ENCODE measurements around the gene MYH14.
A peak's percentile ranks its signal among the peaks of the same experiment; 100 is the strongest.
"Not testable (repeated sequence)": the region's sequence is repeated elsewhere in the genome, so short reads cannot be mapped to it uniquely, and the experiment has no call there.

The MYH14 gene

DNA sequence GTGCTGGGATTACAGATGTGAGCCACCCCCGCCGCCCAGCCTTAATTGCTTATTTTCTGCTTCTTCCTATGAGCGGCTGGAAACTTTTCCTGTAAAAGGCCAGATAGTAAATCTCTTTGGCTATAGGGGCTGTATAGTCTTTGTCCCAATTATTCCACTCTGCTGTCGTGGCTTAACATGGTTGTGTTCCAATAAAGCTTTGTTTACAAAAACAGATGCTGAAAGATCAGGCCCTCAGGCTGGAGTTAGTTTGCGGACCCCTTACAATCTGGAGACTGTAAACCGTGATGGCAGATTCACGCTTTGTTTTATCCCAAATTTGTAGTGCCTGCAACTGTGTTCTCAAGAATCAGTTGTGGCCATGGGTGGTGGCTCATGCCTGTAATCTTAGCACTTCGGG is 115.0 kb downstream of the MYH14 start:
- no peak for DNase-seq (ENCODE audit: low read depth in 2 of 2)

DNA sequence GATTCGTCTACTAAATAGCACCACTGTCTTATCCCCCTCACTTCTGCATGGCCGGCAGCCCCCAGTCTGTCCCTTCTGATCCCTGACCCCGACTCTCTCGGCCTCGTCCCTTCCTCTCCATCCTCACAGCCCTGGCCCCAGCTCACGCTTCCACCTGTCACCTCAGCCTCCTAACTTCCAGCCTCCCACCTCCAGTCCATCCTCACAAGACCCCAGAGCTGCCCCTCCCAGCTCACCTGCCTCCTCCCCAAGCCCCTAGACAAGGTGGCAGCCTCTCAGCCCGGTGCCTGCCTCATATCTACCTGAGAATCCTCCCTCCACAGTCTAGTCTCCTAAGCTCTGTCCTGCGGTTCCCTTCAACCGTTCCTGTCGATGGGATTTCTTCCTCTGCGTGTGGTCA is 115.7 kb downstream of the MYH14 start:
- no peak for DNase-seq (ENCODE audit: low read depth in 2 of 2)

GRCh38 chr19:50320051-50320450 is 116.6 kb downstream of the MYH14 start:
- DNase-seq (ENCODE audit: low read depth in 2 of 2): no peak

DNA sequence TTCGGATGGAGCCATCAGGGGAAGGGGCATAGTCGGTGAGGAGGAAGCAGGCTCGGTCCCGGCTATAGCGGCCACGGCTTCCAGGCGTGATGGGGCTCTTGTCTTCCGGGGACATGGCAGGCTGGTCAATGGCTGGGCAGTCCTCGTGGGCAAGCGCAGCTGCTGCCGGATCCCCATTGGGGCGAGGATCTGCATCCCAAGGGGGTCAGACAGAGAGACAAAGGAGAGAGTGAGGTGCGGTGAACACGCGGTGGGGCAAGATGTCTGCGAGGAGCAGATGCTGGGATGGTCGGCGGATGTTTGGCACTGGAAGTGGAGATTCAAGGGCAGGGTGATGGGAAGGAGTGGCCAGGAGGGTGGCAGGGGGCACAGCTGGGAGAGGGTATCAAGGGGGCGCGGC is 117.2 kb downstream of the MYH14 start:
- no peak for DNase-seq (ENCODE audit: low read depth in 2 of 2)

DNA sequence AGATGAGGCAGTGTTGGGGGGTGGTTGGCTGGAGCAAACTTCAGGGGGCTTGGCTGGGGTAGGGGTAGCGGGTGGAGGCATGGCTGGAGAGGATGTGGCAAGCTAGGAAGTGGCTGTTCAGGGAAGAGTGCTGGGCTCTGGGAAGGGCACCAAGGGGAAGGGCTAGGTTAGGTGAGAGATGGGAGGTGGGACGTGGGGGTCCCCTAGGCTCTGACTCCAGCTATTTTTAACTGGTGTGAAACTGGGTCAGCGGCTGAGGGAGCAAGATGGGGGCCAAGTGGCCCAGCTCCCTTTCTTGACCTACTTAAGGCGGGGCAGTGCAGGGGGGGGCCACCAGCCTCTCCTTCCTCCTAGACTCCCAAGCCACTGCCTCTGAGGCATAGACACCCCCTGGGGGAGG is 118.4 kb downstream of the MYH14 start:
- DNase-seq (ENCODE audit: low read depth in 2 of 2): no peak

DNA sequence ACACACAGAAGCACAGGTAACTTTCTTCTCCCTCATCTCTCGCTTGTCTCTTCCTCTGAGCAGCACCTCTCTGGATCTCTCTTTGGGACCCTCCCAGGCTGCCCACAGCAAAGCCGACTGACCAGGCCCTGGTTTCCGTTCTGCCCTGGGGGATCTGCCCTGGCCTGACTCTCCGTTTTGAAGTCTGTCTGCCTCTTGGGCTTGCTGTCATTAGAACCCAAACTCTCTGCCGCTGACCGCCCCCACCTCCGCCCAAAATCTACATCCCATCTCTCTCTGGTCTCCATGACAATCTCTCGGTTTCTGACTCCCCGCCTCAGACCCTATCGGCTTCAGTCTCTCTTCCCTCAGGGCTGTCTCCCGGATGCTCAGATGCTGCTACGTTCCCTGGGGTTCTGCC is 118.8 kb downstream of the MYH14 start:
- no peak for DNase-seq (ENCODE audit: low read depth in 2 of 2)

DNA sequence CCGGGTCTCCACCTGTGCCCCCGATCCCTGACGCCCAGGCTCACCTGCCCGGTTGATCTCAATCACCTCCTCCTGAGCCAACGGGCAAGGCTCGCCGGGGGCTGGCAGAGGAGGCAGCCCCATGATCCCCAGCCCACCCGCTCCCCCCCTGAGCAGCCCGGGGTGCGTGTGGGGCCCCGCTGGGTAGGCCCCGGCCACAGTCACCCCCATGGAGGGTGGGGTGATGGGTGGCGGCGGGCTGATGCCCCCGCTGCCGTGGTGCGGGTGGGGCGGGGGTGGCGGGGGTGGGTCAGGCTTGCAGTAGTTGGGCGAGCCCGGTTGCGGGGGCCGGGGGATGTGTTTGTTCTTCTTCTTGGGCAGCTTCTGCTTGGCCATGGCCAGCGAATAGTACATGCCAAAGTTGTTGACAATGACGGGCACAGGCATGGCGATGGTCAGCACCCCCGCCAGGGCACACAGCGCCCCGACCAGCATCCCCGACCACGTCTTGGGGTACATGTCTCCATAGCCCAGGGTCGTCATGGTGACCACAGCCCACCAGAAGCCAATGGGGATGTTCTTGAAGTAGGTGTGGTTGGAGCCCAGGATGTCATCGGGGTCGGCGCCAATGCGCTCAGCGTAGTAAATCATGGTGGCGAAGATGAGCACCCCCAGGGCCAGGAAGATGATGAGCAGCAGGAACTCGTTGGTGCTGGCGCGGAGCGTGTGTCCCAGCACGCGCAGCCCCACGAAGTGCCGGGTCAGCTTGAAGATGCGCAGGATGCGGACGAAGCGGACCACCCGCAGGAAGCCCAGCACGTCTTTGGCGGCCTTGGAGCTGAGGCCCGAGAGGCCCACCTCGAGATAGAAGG is 119.7 kb downstream of the MYH14 start:
- no peak for DNase-seq (ENCODE audit: low read depth in 2 of 2)

DNA sequence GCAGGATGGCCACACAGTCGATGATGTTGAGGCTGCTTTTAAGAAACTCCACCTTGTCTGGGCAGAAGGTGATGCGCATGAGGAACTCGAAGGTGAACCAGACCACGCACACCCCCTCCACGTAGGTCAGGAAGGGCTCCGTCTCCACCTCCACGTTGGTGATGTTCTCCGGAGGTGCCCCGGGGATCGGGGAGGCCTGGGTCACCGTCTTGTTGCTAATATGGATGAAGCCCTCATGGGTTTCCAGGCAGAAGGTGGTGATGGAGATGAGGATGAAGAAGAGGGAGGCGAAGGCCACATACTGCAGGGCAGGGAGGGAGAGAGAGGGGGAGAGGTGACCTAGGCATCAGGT is 120.3 kb downstream of the MYH14 start:
- no peak for DNase-seq (ENCODE audit: low read depth in 2 of 2)

- DNase-seq (ENCODE audit: low read depth in 2 of 2): no peak
These were observed 120.9 kb downstream of the MYH14 start for GRCh38 chr19:50324331-50324730.

- DNase-seq (ENCODE audit: low read depth in 2 of 2): peak; percentile 24 to 28
These were observed 122.1 kb downstream of the MYH14 start for GRCh38 chr19:50325310-50326100.

DNA sequence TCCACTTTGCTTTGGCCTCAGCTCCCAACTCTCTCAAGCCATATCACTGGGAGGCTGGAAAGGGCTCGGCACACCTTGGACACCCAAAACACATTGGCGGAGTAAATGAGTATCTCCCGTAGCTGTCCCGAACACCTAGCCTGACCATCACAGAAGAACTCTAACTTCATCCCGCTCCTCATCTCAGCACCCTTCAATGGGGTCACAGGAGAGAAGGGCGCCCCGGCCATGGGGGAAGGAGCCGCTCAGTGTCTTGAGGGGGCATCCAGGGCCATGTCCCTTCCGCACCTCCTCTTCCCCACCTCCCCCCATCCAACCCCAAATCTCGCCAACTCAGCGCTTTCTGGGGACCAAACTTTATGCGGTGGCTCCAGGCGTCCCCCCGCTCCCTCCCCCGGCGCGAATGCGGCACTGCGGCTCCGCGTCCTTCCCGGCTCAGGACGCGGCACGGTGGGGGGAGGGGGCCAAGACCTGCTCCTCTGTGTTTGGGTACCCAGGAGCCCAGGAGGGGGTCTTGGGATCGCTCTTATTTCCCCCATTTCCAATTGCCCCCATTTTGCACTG is 122.8 kb downstream of the MYH14 start:
- DNase-seq (ENCODE audit: low read depth in 2 of 2): no peak

DNA sequence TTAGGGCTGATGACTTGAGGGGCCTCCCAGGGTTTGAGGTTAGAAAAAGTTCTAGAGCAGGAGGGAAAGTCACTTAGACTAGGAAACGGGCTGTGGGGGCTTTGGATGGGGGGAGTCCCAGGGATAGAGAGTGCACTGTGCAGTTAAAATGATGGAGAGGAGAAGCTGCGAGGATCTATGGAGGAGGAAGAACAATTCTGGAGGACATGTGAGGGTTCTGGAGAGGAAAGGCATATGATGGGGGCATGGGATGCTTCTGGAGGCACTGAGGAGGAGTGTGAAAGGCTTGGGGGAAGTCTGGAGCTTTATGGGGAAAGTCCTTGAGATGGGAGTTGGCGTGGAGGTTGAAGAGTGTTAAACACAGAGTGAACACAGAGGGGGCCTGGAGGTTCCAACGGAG is 123.6 kb downstream of the MYH14 start:
- no peak for DNase-seq (ENCODE audit: low read depth in 2 of 2)

DNA sequence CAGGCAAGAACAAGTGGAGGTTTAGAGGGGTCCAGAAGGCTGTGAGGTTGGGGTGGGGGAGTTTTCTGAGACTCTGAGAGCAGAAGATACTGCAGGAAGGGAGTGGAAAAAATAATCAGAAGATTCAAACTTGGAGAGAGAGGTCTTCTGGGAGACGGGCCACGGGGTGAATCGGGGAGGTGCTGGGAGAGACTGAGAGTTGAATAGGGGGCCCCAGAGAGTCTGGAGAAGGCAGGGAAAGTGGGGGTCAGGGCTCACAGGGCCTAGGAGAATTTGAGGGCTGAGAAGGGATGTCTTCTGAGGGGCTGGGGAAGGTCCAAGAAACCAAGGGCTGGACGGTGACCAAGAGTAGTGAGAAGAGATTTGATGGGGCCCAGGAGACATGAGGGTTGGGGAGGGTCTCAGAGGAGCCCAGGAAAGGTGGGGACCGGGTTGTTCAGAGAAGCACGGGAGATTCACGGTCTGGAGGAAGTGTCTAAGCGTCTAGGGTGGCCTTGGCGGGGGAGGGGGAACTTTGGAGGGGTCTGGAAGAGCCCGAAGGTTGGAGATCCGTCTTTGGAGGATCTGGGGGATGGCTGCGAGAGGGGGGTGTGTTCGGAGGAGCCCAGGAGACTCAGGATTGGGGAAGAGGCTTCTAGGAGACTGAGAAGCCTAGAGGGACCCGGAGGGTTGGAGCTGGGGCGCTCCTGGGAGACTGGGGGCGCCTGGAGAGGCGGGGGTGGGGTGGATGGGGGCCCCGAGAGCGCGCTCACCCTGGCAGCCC is 124.2 kb downstream of the MYH14 start:
- DNase-seq (ENCODE audit: low read depth in 2 of 2): no peak

GRCh38 chr19:50328224-50328872 is 124.9 kb downstream of the MYH14 start:
- no peak for DNase-seq (ENCODE audit: low read depth in 2 of 2)

GRCh38 chr19:50328873-50329145 is 125.4 kb downstream of the MYH14 start:
- DNase-seq (ENCODE audit: low read depth in 2 of 2): no peak

- peak; percentile 49 to 91 for DNase-seq (ENCODE audit: low read depth in 2 of 2)
These were observed 125.9 kb downstream of the MYH14 start, which contains the start of gene KCNC3 for GRCh38 chr19:50329146-50329925. Gene KCNC3, minus strand, starts transcription at chr19:50329377. Its CDS starts 295 bp downstream, at chr19:50329082.

DNA sequence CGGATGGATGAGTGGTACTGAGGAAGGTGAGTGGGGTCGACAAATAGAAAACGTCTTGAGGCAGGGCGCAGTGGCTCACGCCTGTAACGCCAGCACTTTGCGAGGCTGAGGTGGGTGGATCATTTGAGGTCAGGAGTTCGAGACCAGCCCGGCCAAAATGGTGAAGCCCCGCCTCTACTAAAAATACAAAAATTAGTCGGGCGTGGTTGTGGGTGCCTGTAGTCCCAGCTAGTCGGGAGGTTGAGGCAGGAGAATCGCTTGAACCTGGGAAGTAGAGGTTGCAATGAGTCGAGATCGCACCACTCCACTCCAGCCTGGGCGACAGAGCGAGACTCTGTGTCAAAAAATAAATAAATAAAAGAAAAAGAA is 126.5 kb downstream of the MYH14 start:
- DNase-seq (ENCODE audit: low read depth in 2 of 2): not testable (repeated sequence)

GRCh38 chr19:50330365-50331078 is 127.1 kb downstream of the MYH14 start:
- DNase-seq (ENCODE audit: low read depth in 2 of 2): peak; percentile 28 to 69

DNA sequence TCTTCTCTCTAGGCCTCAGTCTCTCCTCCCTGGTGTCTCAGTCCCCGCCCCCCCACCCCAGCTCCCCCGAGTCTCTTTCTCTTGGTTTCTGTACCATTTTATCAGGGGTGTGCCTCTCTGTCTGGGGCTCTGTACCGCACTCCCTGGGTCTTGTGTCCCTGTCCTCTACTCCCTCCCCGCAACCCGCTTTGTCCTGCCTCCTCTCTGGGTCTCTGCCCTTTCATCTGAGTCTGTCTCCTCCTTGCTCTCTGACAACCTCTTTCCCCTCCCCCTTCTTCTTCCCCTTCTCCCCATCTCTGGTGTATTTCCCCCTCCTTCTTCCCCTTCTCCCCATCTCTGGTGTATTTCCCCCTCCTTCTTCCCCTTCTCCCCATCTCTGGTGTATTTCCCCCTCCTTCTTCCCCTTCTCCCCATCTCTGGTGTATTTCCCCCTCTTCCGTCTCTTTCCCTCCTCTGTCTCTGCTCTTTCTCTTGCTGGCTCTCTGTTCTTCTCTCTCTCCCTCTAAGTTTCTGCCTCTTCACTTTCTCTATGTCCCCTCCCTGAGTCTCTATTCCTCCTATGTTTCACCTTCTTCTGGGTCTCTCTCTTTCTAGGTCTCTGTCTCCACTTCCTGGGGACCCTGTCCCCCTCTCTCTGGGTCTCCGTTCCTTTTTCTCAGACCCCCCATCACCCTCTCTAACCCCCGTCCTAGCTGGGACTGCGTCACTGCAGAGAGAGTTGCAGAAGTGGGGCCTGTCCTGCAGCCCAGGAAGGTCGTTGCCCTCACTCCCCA is 128.0 kb downstream of the MYH14 start:
- no peak for DNase-seq (ENCODE audit: low read depth in 2 of 2)

GRCh38 chr19:50331994-50332243 is 128.5 kb downstream of the MYH14 start:
- no peak for DNase-seq (ENCODE audit: low read depth in 2 of 2)
